Dedifferentiated amniotic fluid mesenchymal stem cell (primary cell): ENCODE data around the gene C9orf85.
A peak's percentile ranks its signal among the peaks of the same experiment; 100 is the strongest.

Experiments
- DNase-seq: peaks from one replicate; pipeline ENCODE4 v3.0.0-alpha.2; 2016; ENCODE audit errors: extremely low spot score

The C9orf85 gene

GRCh38 chr9:71904076-71904475, 7.4 kb upstream of the C9orf85 start:
- DNase-seq: no peak

GRCh38 chr9:71908825-71909224, 2.6 kb upstream of the C9orf85 start:
- DNase-seq: no peak

GRCh38 chr9:71909887-71910649, 1.4 kb upstream of the C9orf85 start:
- peak; percentile 16 for DNase-seq

GRCh38 chr9:71910650-71911060, 784 bp upstream of the C9orf85 start:
- no peak for DNase-seq

- DNase-seq: peak; percentile 36
Measured at GRCh38 chr9:71911908-71912335, 483 bp downstream of the C9orf85 start.

GRCh38 chr9:71915495-71915894, 4.1 kb downstream of the C9orf85 start:
- no peak for DNase-seq

- no peak for DNase-seq
Measured at GRCh38 chr9:71916834-71917534, 5.5 kb downstream of the C9orf85 start.

GRCh38 chr9:71918419-71918818, 7.0 kb downstream of the C9orf85 start:
- no peak for DNase-seq

- no peak for DNase-seq
Measured at GRCh38 chr9:71920456-71921189, 9.2 kb downstream of the C9orf85 start.

- no peak for DNase-seq
Measured at GRCh38 chr9:71921190-71921814, 9.9 kb downstream of the C9orf85 start.

GRCh38 chr9:71924576-71924975, 13.1 kb downstream of the C9orf85 start:
- DNase-seq: no peak

GRCh38 chr9:71925834-71926233, 14.4 kb downstream of the C9orf85 start:
- DNase-seq: no peak

- no peak for DNase-seq
Measured at GRCh38 chr9:71928376-71928775, 16.9 kb downstream of the C9orf85 start.

GRCh38 chr9:71928806-71929205, 17.4 kb downstream of the C9orf85 start:
- no peak for DNase-seq

- peak; percentile 39 for DNase-seq
Measured at GRCh38 chr9:71929223-71929622, 17.8 kb downstream of the C9orf85 start.

- peak; percentile 39 for DNase-seq
Measured at GRCh38 chr9:71929791-71930440, 18.5 kb downstream of the C9orf85 start.

GRCh38 chr9:71931166-71931565, 19.7 kb downstream of the C9orf85 start:
- no peak for DNase-seq

- DNase-seq: no peak
Measured at GRCh38 chr9:71936066-71936465, 24.6 kb downstream of the C9orf85 start.

- DNase-seq: no peak
Measured at GRCh38 chr9:71937070-71937625, 25.7 kb downstream of the C9orf85 start.

- no peak for DNase-seq
Measured at GRCh38 chr9:71937898-71938297, 26.5 kb downstream of the C9orf85 start.

GRCh38 chr9:71941060-71941568, 29.7 kb downstream of the C9orf85 start:
- peak; percentile 32 for DNase-seq
